ENCODE measurements around the gene ADAM19. TPM values are rescaled to one million over a fixed set of nuclear protein-coding genes. Genes with fewer than 3 reads are reported as not detected.

ADAM19 gene
- total RNA-seq, 6 experiments from 2014 or later: 75.4 to 152 (median 83.2) TPM

DNA sequence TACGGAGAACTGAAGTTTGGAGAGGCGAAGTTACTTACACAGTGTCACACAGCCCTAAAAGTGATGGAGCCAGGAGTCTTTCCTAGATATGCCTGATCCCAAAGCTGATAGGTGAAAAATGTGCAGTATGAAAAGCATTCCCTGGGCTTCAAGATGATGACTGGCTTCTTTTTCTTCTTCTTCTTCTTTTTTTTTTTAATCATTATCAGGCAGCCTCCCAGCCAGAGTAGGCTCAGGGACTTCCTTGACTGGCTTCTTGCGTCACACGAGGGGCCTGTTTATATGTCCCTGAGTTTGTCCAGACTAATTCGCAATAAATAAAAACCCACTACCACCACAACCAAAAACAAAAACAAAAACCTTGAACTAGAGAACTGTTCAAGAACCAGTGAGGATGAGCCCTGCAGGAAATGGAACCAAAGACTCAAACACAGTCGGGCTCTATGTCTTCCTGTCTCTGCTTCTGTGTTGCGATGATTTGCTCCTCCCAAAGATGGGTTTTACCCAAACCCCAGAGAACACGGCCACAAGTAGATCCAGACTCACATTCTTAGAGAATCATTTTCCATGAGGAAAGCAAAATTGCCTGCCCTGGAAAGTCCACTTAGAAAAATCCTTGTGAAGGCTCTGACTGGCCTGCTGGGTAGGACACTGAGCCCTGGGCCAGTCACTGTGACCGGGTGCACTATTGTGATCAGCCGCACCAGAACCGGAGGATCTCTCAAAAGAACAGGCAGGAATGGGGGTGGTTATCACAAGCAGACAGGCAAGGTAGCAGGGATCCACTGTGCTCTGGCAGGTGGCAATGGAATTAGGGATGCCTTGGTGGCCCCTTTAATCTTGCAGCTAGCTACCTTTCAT, 38.0 kb upstream of the ADAM19 start:
- Mint-ChIP-seq H3K9me3 (no peaks in the 10 kb centered on the region), H3K4me3 (no peak overlapping the region), H3K4me1 (ENCODE audit: low read depth) (peaks cover 19% of the 10 kb centered on the region), H3K36me3 (ENCODE audit: low read depth) (no peaks in the 10 kb centered on the region), H3K27me3 (ENCODE audit: insufficient read depth) (no peaks in the 10 kb centered on the region; the same call in none of the 2 replicates), H3K27ac (no peak overlapping the region)
- TF ChIP-seq, protein P1, sequence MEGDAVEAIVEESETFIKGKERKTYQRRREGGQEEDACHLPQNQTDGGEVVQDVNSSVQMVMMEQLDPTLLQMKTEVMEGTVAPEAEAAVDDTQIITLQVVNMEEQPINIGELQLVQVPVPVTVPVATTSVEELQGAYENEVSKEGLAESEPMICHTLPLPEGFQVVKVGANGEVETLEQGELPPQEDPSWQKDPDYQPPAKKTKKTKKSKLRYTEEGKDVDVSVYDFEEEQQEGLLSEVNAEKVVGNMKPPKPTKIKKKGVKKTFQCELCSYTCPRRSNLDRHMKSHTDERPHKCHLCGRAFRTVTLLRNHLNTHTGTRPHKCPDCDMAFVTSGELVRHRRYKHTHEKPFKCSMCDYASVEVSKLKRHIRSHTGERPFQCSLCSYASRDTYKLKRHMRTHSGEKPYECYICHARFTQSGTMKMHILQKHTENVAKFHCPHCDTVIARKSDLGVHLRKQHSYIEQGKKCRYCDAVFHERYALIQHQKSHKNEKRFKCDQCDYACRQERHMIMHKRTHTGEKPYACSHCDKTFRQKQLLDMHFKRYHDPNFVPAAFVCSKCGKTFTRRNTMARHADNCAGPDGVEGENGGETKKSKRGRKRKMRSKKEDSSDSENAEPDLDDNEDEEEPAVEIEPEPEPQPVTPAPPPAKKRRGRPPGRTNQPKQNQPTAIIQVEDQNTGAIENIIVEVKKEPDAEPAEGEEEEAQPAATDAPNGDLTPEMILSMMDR (IDR thresholded peaks at IDR 0.05): no peak
- DNase-seq: no peak

DNA sequence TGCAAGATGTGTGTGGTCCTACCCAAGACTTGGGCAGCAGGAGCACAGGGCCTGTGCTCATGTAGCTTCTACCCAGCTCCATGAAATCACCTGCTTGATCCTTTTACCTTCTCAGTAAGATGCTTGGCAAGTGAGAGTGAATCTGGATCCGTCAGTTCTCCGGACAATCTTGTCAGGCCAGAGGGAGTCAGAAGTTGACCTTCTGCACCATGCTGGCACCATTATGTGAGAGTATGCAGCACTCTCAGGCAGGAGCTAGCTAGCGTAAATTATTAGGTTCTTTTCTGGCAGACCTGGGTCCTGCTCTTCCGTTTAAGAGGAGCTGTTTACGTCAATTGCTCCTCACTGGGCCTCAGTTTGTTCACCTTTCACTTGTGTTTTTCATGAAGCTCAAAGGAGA, 37.0 kb upstream of the ADAM19 start:
- no peak for DNase-seq
- no peaks in the 10 kb centered on the region; the same call in 1 of the 2 replicates for H3K9me3 Mint-ChIP-seq
- no peak overlapping the region for H3K27ac Mint-ChIP-seq
- no peak overlapping the region for H3K4me3 Mint-ChIP-seq
- no peaks in the 10 kb centered on the region; the same call in none of the 2 replicates for H3K27me3 Mint-ChIP-seq (ENCODE audit: insufficient read depth)
- H3K36me3 Mint-ChIP-seq (ENCODE audit: low read depth): 0 out of 2 replicates have a peak, but pooled peaks cover 4% of the 10 kb centered on the region
- H3K4me1 Mint-ChIP-seq (ENCODE audit: low read depth): peaks cover 30% of the 10 kb centered on the region
- TF ChIP-seq, protein P1 (IDR thresholded peaks at IDR 0.05): no peak

DNA sequence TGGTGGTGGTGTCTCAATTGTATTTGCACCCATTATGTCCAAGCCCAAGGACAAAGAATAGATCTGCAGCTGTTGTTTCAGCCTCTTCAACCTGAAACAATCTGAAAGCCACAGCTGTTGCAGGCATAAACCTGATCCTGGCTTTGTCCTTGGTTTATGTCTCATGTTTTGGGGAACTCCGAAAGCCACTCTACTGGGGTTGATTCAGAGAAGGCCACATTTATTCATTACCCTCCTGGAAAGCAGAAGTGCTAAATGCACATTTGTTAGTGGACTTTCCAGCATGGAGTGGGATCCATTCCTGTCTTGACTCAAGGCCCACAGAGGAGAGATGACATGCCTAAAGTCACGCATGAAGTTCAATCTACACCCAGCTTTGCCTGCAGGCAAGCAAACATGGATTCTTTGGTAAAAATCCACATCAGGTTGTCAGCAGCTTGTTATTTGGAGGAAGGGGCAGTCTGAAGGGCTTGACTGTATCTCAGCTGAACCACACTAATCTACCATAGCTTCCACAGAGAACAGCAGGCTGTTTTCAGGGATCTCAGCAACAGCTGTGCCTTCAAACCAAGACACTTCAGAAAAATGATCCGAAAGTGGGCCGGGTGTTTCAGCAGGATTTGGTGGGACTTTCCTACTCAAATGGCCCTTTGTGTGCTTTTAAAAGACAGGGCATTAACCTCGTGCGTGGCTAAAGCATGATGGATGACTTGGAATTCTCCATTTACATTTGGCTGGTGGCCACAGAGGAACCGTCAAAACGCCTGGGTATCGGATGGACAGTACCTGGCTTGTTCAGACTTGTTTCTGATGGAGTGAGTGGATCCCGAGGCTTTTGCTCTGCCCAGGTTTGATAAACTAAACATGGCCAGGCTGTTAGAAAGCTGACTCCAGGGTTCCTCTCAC, 36.2 kb upstream of the ADAM19 start:
- Mint-ChIP-seq H3K9me3 (no peaks in the 10 kb centered on the region; the same call in 1 of the 2 replicates), H3K27me3 (ENCODE audit: insufficient read depth) (no peaks in the 10 kb centered on the region; the same call in none of the 2 replicates), H3K27ac (no peak overlapping the region), H3K4me3 (no peak overlapping the region), H3K4me1 (ENCODE audit: low read depth) (peaks cover 37% of the 10 kb centered on the region), H3K36me3 (ENCODE audit: low read depth) (0 out of 2 replicates have a peak, but pooled peaks cover 4% of the 10 kb centered on the region)
- no peak for DNase-seq
- TF ChIP-seq, protein P1 (IDR thresholded peaks at IDR 0.05): no peak

DNA sequence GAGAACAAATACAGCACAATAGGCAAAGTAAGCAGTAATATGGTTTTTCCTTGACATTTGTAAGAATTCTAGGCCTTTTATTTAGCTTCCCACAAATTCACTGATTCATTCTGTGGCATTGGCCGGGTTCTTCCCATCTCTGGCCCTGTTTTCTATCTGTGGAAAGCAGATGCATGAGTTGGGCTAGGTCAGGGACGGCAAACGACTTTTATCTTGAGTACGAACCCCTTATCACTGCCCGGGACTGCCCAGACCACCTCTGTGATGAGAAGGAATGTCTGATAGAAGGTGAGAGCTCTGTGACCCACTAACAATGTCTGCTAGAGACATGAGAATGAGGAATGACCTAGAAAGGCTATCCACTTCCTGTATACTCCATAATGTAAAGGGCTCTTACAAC, 35.4 kb upstream of the ADAM19 start:
- Mint-ChIP-seq H3K36me3 (ENCODE audit: low read depth) (0 out of 2 replicates have a peak, but pooled peaks cover 4% of the 10 kb centered on the region), H3K27ac (no peak overlapping the region; the same call in 1 of the 2 replicates), H3K9me3 (no peaks in the 10 kb centered on the region; the same call in 1 of the 2 replicates), H3K4me1 (ENCODE audit: low read depth) (peaks cover 44% of the 10 kb centered on the region), H3K4me3 (no peak overlapping the region), H3K27me3 (ENCODE audit: insufficient read depth) (no peaks in the 10 kb centered on the region; the same call in none of the 2 replicates)
- DNase-seq: no peak
- TF ChIP-seq, protein P1 (IDR thresholded peaks at IDR 0.05): no peak

DNA sequence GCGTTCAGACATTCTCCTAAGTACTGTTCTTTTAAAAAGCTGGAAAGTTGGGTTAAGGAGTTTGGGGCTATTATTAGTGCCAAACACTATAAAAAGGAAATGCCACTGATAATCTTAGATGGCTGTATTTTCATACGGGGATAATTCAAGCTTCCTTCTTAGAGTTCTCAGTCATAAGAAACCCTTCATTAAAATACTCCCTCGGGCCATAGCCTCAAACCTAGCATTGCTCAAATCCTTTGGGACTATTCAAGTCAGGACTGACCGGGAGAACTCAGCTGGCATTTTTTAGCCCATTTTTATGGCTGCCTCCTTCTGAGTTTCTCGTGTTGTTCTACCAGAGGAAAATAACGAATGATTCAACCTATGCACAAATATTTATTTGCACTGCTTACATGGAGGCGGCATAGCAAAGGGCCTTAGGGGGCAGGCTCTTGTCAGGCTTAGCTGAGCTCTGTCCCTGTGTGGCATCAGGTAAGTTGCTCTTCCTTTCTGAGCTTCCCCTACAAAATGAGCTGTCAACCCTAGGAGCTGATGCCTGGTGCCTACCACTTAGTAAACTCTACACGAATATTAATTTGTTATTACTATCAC, 33.5 kb upstream of the ADAM19 start:
- DNase-seq: peak; percentile 33
- Mint-ChIP-seq H3K9me3 (no peaks in the 10 kb centered on the region; the same call in 1 of the 2 replicates), H3K27ac (peak overlapping the region; percentile 99), H3K36me3 (ENCODE audit: low read depth) (0 out of 2 replicates have a peak, but pooled peaks cover 4% of the 10 kb centered on the region), H3K4me1 (ENCODE audit: low read depth) (peaks cover 58% of the 10 kb centered on the region), H3K4me3 (no peak overlapping the region), H3K27me3 (ENCODE audit: insufficient read depth) (no peaks in the 10 kb centered on the region; the same call in 1 of the 2 replicates)
- TF ChIP-seq, protein P1 (IDR thresholded peaks at IDR 0.05): no peak

Measured in HFFc6 (cell line).